Measurements from ENCODE around the gene DBT.
A peak's percentile ranks its signal among the peaks of the same experiment; 100 is the strongest.
"Not testable (repeated sequence)": the region's sequence is repeated elsewhere in the genome, so short reads cannot be mapped to it uniquely, and the experiment has no call there.

DBT gene

GRCh38 chr1:100253552-100253951 is 3.9 kb upstream of the DBT start:
- no peaks in the 10 kb centered on the region for H3K4me1 ChIP-seq (ENCODE audit: control insufficient read depth, insufficient read depth, low read length, poor library complexity, severe bottlenecking)
- H3K27ac ChIP-seq (ENCODE audit: insufficient read depth, low read length, poor library complexity, severe bottlenecking), result no peak overlapping the region
- no peak for DNase-seq
- H3K36me3 ChIP-seq (ENCODE audit: control insufficient read depth, insufficient read depth, low read length), result no peaks in the 10 kb centered on the region
- no peaks in the 10 kb centered on the region for H3K27me3 ChIP-seq (replicated peaks; ENCODE audit: control insufficient read depth, insufficient read depth, low read length, poor library complexity, severe bottlenecking)
- H3K4me3 ChIP-seq (ENCODE audit: insufficient read depth, low read depth, low read length, poor library complexity, severe bottlenecking), result no peak overlapping the region
- H3K9me3 ChIP-seq (ENCODE audit: control insufficient read depth, low read length), result no peaks in the 10 kb centered on the region

GRCh38 chr1:100252901-100253300 is 3.3 kb upstream of the DBT start:
- H3K27ac ChIP-seq (ENCODE audit: insufficient read depth, low read length, poor library complexity, severe bottlenecking), result no peak overlapping the region
- H3K36me3 ChIP-seq (ENCODE audit: control insufficient read depth, insufficient read depth, low read length), result no peaks in the 10 kb centered on the region
- H3K27me3 ChIP-seq (replicated peaks; ENCODE audit: control insufficient read depth, insufficient read depth, low read length, poor library complexity, severe bottlenecking), result no peaks in the 10 kb centered on the region
- H3K4me3 ChIP-seq (ENCODE audit: insufficient read depth, low read depth, low read length, poor library complexity, severe bottlenecking), result no peak overlapping the region
- H3K4me1 ChIP-seq (ENCODE audit: control insufficient read depth, insufficient read depth, low read length, poor library complexity, severe bottlenecking), result no peaks in the 10 kb centered on the region
- DNase-seq, result no peak
- no peaks in the 10 kb centered on the region for H3K9me3 ChIP-seq (ENCODE audit: control insufficient read depth, low read length)

GRCh38 chr1:100250807-100251206 is 1.2 kb upstream of the DBT start:
- no peak for DNase-seq
- H3K4me1 ChIP-seq (ENCODE audit: control insufficient read depth, insufficient read depth, low read length, poor library complexity, severe bottlenecking), result no peaks in the 10 kb centered on the region
- no peak overlapping the region for H3K27ac ChIP-seq (ENCODE audit: insufficient read depth, low read length, poor library complexity, severe bottlenecking)
- H3K36me3 ChIP-seq (ENCODE audit: control insufficient read depth, insufficient read depth, low read length), result no peaks in the 10 kb centered on the region
- no peaks in the 10 kb centered on the region for H3K27me3 ChIP-seq (replicated peaks; ENCODE audit: control insufficient read depth, insufficient read depth, low read length, poor library complexity, severe bottlenecking)
- H3K4me3 ChIP-seq (ENCODE audit: insufficient read depth, low read depth, low read length, poor library complexity, severe bottlenecking), result no peak overlapping the region
- no peaks in the 10 kb centered on the region for H3K9me3 ChIP-seq (ENCODE audit: control insufficient read depth, low read length)

- H3K9me3 ChIP-seq (ENCODE audit: control insufficient read depth, low read length), result no peaks in the 10 kb centered on the region
- peak overlapping the region; percentile 84 for H3K27ac ChIP-seq (ENCODE audit: insufficient read depth, low read length, poor library complexity, severe bottlenecking)
- DNase-seq, result no peak
These were observed 630 bp upstream of the DBT start for GRCh38 chr1:100250264-100250663.

DNA sequence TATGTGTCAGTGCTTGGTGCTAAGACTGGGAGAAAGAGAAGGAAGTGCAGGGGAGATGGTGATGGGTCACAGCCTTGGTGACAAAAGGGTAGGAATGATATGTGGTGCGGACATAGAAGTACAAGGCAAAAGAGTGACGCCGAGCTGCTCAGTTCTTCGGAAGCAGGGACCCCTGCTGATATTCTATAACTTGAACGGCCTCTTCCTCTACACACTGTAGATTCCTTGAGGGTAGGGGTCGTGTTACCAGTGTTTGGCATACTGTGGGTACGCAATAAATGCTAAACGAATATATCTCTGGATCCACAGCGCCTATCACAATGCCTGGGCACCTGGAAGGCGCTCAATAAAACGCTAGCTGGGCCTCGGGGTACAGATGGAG is 488 bp downstream of the DBT start:
- H3K27ac ChIP-seq (ENCODE audit: insufficient read depth, low read length, poor library complexity, severe bottlenecking), result peak overlapping the region; percentile 84
- peak overlapping the region; percentile 98 for H3K4me3 ChIP-seq (ENCODE audit: insufficient read depth, low read depth, low read length, poor library complexity, severe bottlenecking)
- DNase-seq, result no peak
- no peaks in the 10 kb centered on the region for H3K27me3 ChIP-seq (replicated peaks; ENCODE audit: control insufficient read depth, insufficient read depth, low read length, poor library complexity, severe bottlenecking)
- no peaks in the 10 kb centered on the region for H3K36me3 ChIP-seq (ENCODE audit: control insufficient read depth, insufficient read depth, low read length)
- no peaks in the 10 kb centered on the region for H3K9me3 ChIP-seq (ENCODE audit: control insufficient read depth, low read length)
- H3K4me1 ChIP-seq (ENCODE audit: control insufficient read depth, insufficient read depth, low read length, poor library complexity, severe bottlenecking), result no peaks in the 10 kb centered on the region

More at GRCh38 chr1:100250264-100250663, 630 bp upstream of the DBT start:
- Histone ChIP-seq H3K36me3 (ENCODE audit: control insufficient read depth, insufficient read depth, low read length) (no peaks in the 10 kb centered on the region), H3K4me1 (ENCODE audit: control insufficient read depth, insufficient read depth, low read length, poor library complexity, severe bottlenecking) (no peaks in the 10 kb centered on the region), H3K4me3 (ENCODE audit: insufficient read depth, low read depth, low read length, poor library complexity, severe bottlenecking) (peak overlapping the region; percentile 98), H3K27me3 (replicated peaks; ENCODE audit: control insufficient read depth, insufficient read depth, low read length, poor library complexity, severe bottlenecking) (no peaks in the 10 kb centered on the region)

DNA sequence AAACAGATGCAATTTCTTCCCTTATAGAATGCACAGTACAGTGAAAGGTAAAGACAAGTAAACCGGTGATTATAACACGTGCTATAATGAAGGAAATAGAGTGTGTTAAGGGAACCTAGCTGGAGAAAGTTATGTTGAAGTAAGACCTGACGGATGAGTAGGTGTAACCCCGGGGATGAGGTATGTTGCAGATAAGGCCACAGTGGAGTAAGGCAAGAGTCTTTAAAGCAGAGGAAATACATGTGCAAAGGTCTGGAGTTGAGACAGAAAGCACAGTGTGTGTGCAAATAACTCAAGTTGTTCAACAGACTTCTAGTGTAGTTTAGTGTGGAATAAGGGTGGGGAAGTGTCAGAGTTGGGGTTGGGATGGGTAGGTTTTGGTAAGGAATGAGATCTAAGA is 2.9 kb downstream of the DBT start:
- no peaks in the 10 kb centered on the region for H3K36me3 ChIP-seq (ENCODE audit: control insufficient read depth, insufficient read depth, low read length)
- no peaks in the 10 kb centered on the region for H3K27me3 ChIP-seq (replicated peaks; ENCODE audit: control insufficient read depth, insufficient read depth, low read length, poor library complexity, severe bottlenecking)
- no peak for DNase-seq
- no peak overlapping the region for H3K4me3 ChIP-seq (ENCODE audit: insufficient read depth, low read depth, low read length, poor library complexity, severe bottlenecking)
- H3K4me1 ChIP-seq (ENCODE audit: control insufficient read depth, insufficient read depth, low read length, poor library complexity, severe bottlenecking), result no peaks in the 10 kb centered on the region
- no peak overlapping the region for H3K27ac ChIP-seq (ENCODE audit: insufficient read depth, low read length, poor library complexity, severe bottlenecking)
- H3K9me3 ChIP-seq (ENCODE audit: control insufficient read depth, low read length), result no peaks in the 10 kb centered on the region

- Histone ChIP-seq H3K27ac (ENCODE audit: insufficient read depth, low read length, poor library complexity, severe bottlenecking) (no peak overlapping the region), H3K36me3 (ENCODE audit: control insufficient read depth, insufficient read depth, low read length) (peaks cover 14% of the 10 kb centered on the region), H3K9me3 (ENCODE audit: control insufficient read depth, low read length) (no peaks in the 10 kb centered on the region), H3K4me3 (ENCODE audit: insufficient read depth, low read depth, low read length, poor library complexity, severe bottlenecking) (no peak overlapping the region), H3K4me1 (ENCODE audit: control insufficient read depth, insufficient read depth, low read length, poor library complexity, severe bottlenecking) (no peaks in the 10 kb centered on the region), H3K27me3 (replicated peaks; ENCODE audit: control insufficient read depth, insufficient read depth, low read length, poor library complexity, severe bottlenecking) (no peaks in the 10 kb centered on the region)
- DNase-seq, result no peak
These were observed 9.0 kb downstream of the DBT start for GRCh38 chr1:100240631-100241030.

- Histone ChIP-seq H3K27me3 (replicated peaks; ENCODE audit: control insufficient read depth, insufficient read depth, low read length, poor library complexity, severe bottlenecking) (no peaks in the 10 kb centered on the region), H3K36me3 (ENCODE audit: control insufficient read depth, insufficient read depth, low read length) (peaks cover 14% of the 10 kb centered on the region), H3K4me3 (ENCODE audit: insufficient read depth, low read depth, low read length, poor library complexity, severe bottlenecking) (no peak overlapping the region), H3K4me1 (ENCODE audit: control insufficient read depth, insufficient read depth, low read length, poor library complexity, severe bottlenecking) (no peaks in the 10 kb centered on the region), H3K27ac (ENCODE audit: insufficient read depth, low read length, poor library complexity, severe bottlenecking) (no peak overlapping the region), H3K9me3 (ENCODE audit: control insufficient read depth, low read length) (no peaks in the 10 kb centered on the region)
- no peak for DNase-seq
These were observed 9.7 kb downstream of the DBT start for GRCh38 chr1:100239961-100240360.

DNA sequence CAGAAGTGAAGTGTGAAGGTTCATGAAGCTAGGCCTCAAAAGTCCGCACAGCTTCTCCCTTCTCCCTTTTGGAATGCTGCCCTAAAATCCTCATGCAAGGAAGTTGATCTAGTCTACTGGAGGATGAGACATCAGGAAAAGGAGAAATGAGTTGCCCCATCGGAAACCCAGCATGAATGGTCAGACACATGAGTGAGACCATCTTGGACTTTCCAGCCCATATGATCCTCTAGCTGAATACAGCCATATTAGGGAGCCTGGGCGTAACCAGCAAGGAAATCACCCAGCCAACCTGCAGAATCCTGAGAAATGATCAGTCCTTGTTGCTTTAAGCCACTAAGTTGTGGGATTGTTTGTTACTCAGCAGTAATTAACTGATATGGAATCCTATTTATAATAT is 12.5 kb downstream of the DBT start:
- H3K36me3 ChIP-seq (ENCODE audit: control insufficient read depth, insufficient read depth, low read length), result peaks cover 23% of the 10 kb centered on the region
- H3K27me3 ChIP-seq (replicated peaks; ENCODE audit: control insufficient read depth, insufficient read depth, low read length, poor library complexity, severe bottlenecking), result no peaks in the 10 kb centered on the region
- H3K4me1 ChIP-seq (ENCODE audit: control insufficient read depth, insufficient read depth, low read length, poor library complexity, severe bottlenecking), result no peaks in the 10 kb centered on the region
- DNase-seq, result no peak
- no peaks in the 10 kb centered on the region for H3K9me3 ChIP-seq (ENCODE audit: control insufficient read depth, low read length)
- no peak overlapping the region for H3K27ac ChIP-seq (ENCODE audit: insufficient read depth, low read length, poor library complexity, severe bottlenecking)
- no peak overlapping the region for H3K4me3 ChIP-seq (ENCODE audit: insufficient read depth, low read depth, low read length, poor library complexity, severe bottlenecking)

DNA sequence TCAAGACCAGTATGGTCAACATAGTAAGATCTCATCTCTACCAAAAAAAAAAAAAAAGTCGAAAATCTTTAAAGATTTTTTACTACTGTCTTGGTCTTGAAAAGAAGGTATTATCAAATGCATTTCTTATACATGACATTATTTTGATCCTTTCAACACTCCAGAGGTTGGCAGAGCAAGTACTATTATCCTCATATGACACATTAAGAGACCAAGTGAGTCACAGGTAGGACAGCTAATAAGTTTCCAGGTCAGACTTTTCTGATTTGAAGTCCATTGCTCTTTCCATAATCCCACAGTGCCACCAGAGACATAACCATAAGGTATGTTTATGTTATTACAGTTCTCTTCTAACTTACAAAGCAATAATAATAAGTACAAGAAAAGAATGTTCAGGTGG is 15.2 kb downstream of the DBT start:
- no peaks in the 10 kb centered on the region for H3K4me1 ChIP-seq (ENCODE audit: control insufficient read depth, insufficient read depth, low read length, poor library complexity, severe bottlenecking)
- DNase-seq, result no peak
- H3K4me3 ChIP-seq (ENCODE audit: insufficient read depth, low read depth, low read length, poor library complexity, severe bottlenecking), result no peak overlapping the region
- no peak overlapping the region for H3K27ac ChIP-seq (ENCODE audit: insufficient read depth, low read length, poor library complexity, severe bottlenecking)
- H3K9me3 ChIP-seq (ENCODE audit: control insufficient read depth, low read length), result no peaks in the 10 kb centered on the region
- H3K36me3 ChIP-seq (ENCODE audit: control insufficient read depth, insufficient read depth, low read length), result peaks cover 29% of the 10 kb centered on the region
- no peaks in the 10 kb centered on the region for H3K27me3 ChIP-seq (replicated peaks; ENCODE audit: control insufficient read depth, insufficient read depth, low read length, poor library complexity, severe bottlenecking)

DNA sequence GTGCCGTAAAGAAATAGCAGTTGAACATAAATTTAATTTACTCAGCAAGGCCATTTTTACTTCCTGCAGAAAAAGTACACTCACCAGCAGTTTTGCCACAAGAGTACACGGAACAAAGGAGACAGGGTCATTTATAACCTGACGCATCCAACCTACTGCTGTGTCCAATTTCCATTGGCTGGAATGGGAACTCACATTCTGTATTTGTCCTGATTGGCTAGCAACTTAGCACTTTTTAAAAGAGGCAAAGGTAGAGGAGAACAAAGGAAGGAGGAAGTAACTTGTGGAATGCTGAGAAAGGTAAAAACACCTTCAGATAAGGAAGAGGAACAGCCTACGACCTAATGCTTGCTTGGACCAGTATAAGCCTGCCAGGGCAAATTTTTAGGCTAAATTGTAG is 16.1 kb downstream of the DBT start:
- not testable (repeated sequence) for H3K27me3 ChIP-seq (replicated peaks; ENCODE audit: control insufficient read depth, insufficient read depth, low read length, poor library complexity, severe bottlenecking); H3K4me3 ChIP-seq (ENCODE audit: insufficient read depth, low read depth, low read length, poor library complexity, severe bottlenecking); H3K4me1 ChIP-seq (ENCODE audit: control insufficient read depth, insufficient read depth, low read length, poor library complexity, severe bottlenecking); DNase-seq; H3K27ac ChIP-seq (ENCODE audit: insufficient read depth, low read length, poor library complexity, severe bottlenecking); H3K9me3 ChIP-seq (ENCODE audit: control insufficient read depth, low read length)
- H3K36me3 ChIP-seq (ENCODE audit: control insufficient read depth, insufficient read depth, low read length), result peaks cover 27% of the 10 kb centered on the region
